Peyer's patch (tissue), 4 donors: ENCODE results near the gene ADGRE1. TPM values are rescaled to one million over a fixed set of nuclear protein-coding genes. Genes with fewer than 3 reads are reported as not detected.
"Not testable (repeated sequence)": the region's sequence is repeated elsewhere in the genome, so short reads cannot be mapped to it uniquely, and the experiment has no call there.

Experiments used
- DNase-seq, 3 donors: peaks; one replicate each; pipeline ENCODE4 v3.0.0-alpha.2; 2017 to 2019
- H3K27ac ChIP-seq, 4 donors: fragments of 200-600 bp; sonication (generic); one replicate each; pipeline ENCODE4 v1.5.1; 2016 to 2019
- H3K27me3 ChIP-seq, 2 donors: fragments of 200-600 bp; sonication (generic); one replicate each; pipeline ENCODE4 v1.5.1; 2019
- H3K36me3 ChIP-seq, 3 donors: fragments of 200-600 bp; sonication (generic); one replicate each; pipeline ENCODE4 v1.5.1; 2016 to 2019
- H3K4me1 ChIP-seq, 4 donors: fragments of 200-600 bp; sonication (generic); one replicate each; pipeline ENCODE4 v1.5.1; 2016 to 2019
- H3K4me3 ChIP-seq, 4 donors: fragments of 200-600 bp; sonication (generic); 1 replicate in 3 of 4; 2 replicates in 1 of 4; pipeline ENCODE4 v1.5.1; 2016 to 2019; ENCODE audit warnings: mild to moderate bottlenecking in 1 of 4
- H3K9me3 ChIP-seq, 4 donors: fragments of 200-600 bp; sonication (generic); one replicate each; pipeline ENCODE4 v1.5.1; 2016 to 2019; ENCODE audit warnings: mild to moderate bottlenecking in 1 of 4
- CTCF ChIP-seq, 6 experiments: fragments of 450-650 bp in 4 of 6; fragments of 200-600 bp in 2 of 6; sonication (generic) in 1 of 6; IDR thresholded peaks; one replicate each; pipeline ENCODE4 v1.5.1; 2017 to 2019; ENCODE audit warnings: antibody characterized with exemption in 6 of 6, mild to moderate bottlenecking in 3 of 6, moderate library complexity in 1 of 6
- POLR2A ChIP-seq, 2 donors: fragments of 450-650 bp; IDR thresholded peaks; one replicate each; pipeline ENCODE4 v1.5.1; 2017; ENCODE audit warnings: antibody characterized with exemption in 2 of 2, mild to moderate bottlenecking in 2 of 2, moderate library complexity in 2 of 2
- total RNA-seq, 4 donors: library from RNA; depleted of rRNA; stranded (reverse); fragments of >200 nt; gene quantifications; one replicate each; pipeline ENCODE4 v1.1.0, GENCODE V29; 2016

ADGRE1 gene
- total RNA-seq, 4 donors from 2014 or later, result 1.7 TPM; not detected in 3

DNA sequence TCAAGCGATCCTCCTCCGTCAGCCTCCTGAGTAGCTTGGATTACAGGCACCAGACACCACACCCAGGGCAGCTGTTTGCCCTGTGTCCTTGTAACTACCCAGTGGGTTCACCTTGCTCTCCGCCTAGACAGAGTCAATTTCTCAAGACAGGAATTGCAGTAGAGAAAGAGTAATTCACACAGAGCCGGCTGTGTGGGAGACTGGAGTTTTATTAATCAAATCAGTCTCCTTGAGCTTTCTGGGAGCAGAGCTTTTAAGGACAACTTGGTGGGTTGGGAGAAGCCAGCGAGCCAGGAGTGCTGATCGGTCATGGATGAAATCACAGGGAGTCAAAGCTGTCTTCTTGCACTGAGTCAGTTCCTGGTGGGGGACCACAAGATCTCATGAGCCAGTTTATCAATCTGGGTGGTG, 20.6 kb upstream of the ADGRE1 start:
- no peak for DNase-seq
- H3K4me1 ChIP-seq, result peaks cover 0 to 6% (median 2%) of the 10 kb centered on the region in 4 donors
- H3K9me3 ChIP-seq, result no peaks in the 10 kb centered on the region
- H3K36me3 ChIP-seq, result no peaks in the 10 kb centered on the region
- no peak for TF ChIP-seq CTCF (IDR thresholded peaks at IDR 0.05)
- TF ChIP-seq POLR2A (IDR thresholded peaks at IDR 0.05), result no peak
- no peaks in the 10 kb centered on the region for H3K27me3 ChIP-seq
- no peak overlapping the region for H3K4me3 ChIP-seq
- no peak overlapping the region for H3K27ac ChIP-seq

DNA sequence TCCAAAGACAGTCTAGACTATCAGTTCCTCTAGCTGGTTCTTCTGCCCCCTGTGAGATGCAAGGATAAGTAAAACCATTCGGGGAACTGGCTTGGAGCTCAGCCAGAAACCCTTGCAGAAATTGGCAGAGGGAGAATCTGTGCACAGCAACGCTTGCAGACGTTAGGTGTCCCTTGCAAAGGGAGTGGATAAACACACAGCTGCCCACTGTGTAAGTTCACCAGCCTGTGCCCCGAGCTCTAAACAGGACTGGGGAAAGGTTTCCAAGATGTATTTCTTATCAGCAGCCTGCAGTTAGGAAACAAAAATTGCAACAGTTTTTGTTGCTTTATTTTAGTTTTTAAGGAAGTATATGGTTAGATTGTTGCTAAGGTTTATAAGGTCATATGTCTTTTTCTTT, 19.0 kb upstream of the ADGRE1 start:
- Histone ChIP-seq H3K27me3 (no peaks in the 10 kb centered on the region), H3K27ac (no peak overlapping the region), H3K36me3 (no peaks in the 10 kb centered on the region), H3K4me1 (peaks cover 0 to under 1% (median 0%) of the 10 kb centered on the region in 4 donors), H3K9me3 (no peaks in the 10 kb centered on the region), H3K4me3 (no peak overlapping the region)
- DNase-seq, result no peak
- TF ChIP-seq POLR2A (IDR thresholded peaks at IDR 0.05) (no peak), CTCF (IDR thresholded peaks at IDR 0.05) (no peak)

DNA sequence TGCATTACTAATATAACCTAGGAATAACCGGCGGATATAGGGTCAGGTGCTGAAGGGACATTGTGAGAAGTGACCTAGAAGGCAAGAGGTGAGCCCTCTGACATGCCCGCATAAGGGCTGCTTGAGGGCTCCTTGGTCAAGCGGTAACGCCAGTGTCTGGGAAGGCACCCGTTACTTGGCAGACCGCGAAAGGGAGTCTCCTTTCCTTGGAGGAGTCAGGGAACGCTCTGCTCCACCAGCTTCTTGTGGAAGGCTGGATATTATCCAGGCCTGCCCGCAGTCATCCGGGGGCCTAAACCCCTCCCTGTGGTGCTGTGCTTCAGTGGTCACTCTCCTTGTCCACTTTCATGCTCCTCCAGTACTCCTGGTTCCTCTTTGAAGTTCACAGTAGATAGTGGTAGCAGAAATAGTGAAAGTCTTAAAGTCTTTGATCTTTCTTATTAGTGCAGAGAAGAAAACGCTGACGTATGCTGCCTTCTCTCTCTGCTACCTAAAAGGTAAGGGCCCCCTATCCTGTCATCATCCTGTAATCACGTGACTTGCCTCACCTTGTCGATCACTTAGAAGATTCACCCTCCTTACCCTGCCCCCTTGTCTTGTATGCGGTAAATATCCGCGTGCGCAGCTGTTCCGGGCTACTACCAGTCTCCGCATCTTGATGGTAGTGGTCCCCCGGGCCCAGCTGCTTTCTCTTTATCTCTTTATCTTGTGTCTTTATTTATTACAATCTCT, 18.1 kb upstream of the ADGRE1 start:
- not testable (repeated sequence) for DNase-seq, H3K9me3 ChIP-seq, H3K4me3 ChIP-seq, H3K4me1 ChIP-seq, H3K36me3 ChIP-seq, H3K27me3 ChIP-seq, H3K27ac ChIP-seq

DNA sequence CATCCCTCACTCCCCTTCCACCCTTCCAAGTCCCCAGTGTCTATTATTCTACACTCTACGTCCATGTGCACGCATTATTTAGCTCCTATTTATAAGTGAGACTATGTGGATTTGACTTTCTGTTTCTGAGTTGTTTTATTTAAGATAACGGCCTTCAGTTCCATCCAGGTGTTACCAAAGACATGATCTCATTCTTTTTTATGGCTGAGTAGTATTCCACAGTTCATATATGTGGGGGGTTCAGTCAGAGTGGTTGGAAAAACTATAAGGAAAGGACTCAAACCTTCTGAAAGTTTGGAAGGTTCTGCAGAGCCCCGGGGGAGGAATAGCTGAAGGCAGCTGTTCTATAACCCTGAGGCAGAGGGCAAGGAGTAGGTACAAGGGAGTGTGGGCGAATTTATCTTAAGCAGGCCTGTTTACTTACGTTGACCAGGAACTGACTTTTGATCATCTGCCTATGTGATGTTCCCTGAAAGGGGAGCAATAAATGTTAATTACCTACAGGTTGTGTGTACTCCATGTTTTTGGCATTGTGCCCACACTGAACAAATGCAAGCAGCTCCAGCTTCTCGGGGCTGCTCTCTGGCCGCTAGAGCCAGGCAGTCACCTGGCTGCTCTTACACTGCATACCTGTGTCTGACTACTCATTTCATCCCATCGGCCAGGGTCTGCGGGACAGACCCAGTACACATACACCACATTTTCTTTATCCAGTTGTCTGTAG, 13.5 kb upstream of the ADGRE1 start:
- Histone ChIP-seq H3K27me3 (no peaks in the 10 kb centered on the region), H3K9me3 (no peaks in the 10 kb centered on the region), H3K4me3 (no peak overlapping the region), H3K36me3 (no peaks in the 10 kb centered on the region), H3K4me1 (no peaks in the 10 kb centered on the region), H3K27ac (no peak overlapping the region)
- TF ChIP-seq POLR2A (IDR thresholded peaks at IDR 0.05) (no peak), CTCF (IDR thresholded peaks at IDR 0.05) (no peak)
- DNase-seq, result no peak

DNA sequence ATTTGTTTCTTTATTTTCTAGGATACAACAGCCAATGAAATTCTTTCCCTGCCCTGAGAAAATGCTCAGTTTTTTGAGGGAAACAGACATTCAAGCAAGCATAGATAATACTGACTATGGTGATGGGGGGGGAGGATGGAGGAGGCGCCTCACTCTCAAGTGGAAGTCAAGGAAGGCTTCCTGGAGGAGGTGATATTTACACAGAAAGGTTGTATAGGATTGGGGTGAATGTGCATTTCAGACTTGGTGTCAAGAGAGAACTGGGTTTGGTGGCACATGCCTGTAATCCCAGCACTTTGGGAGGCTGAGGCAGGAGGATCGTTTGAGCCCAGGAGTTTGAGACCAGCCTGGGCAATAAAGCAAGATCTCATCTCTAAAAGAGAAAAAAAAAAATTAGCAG, 12.2 kb upstream of the ADGRE1 start:
- TF ChIP-seq POLR2A (IDR thresholded peaks at IDR 0.05) (no peak), CTCF (IDR thresholded peaks at IDR 0.05) (no peak)
- no peak for DNase-seq

DNA sequence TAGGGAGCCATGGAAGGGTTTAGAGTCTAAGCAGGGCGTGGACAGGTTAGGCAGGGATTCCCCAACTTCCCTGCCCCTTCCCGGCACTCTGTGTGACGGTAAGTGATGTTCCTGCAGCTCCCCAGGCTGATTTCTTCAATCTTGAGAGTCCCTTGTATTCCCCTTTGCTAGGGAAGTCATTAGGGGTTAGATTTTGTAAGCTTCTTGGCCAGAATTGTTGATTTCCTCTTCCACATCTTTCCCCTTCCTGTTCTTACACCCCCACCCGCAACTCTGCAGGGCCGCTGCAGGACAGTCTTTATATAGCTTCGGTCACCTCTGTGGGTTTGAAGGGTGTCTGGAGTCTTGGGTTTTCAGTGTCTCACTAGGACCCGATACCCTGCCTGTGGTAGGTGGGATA, 10.6 kb upstream of the ADGRE1 start:
- no peaks in the 10 kb centered on the region for H3K4me1 ChIP-seq
- H3K27ac ChIP-seq, result no peak overlapping the region
- no peaks in the 10 kb centered on the region for H3K36me3 ChIP-seq
- DNase-seq, result no peak
- H3K27me3 ChIP-seq, result no peaks in the 10 kb centered on the region
- no peak overlapping the region for H3K4me3 ChIP-seq
- no peaks in the 10 kb centered on the region for H3K9me3 ChIP-seq
- TF ChIP-seq CTCF (IDR thresholded peaks at IDR 0.05), result no peak
- TF ChIP-seq POLR2A (IDR thresholded peaks at IDR 0.05), result no peak

More for the DNA sequence above, 12.2 kb upstream of the ADGRE1 start:
- Histone ChIP-seq H3K36me3 (no peaks in the 10 kb centered on the region), H3K27ac (no peak overlapping the region), H3K9me3 (no peaks in the 10 kb centered on the region), H3K4me1 (no peaks in the 10 kb centered on the region), H3K27me3 (no peaks in the 10 kb centered on the region), H3K4me3 (no peak overlapping the region)
